GM12873 (cell line): ENCODE measurements around the gene ANGPTL2.

Experiments used
- CTCF ChIP-seq: IDR thresholded peaks from 2 replicates; pipeline ENCODE4 v1.5.1; 2012; ENCODE audit warnings: low read depth, mild to moderate bottlenecking, moderate library complexity, low read length, control low read depth; ENCODE audit not compliant: insufficient read depth; ENCODE audit errors: missing control alignments

Gene ANGPTL2

GRCh38 chr9:127131871-127132270 is 9.4 kb upstream of the ANGPTL2 start:
- no peak for TF ChIP-seq CTCF

GRCh38 chr9:127130661-127131538 is 8.5 kb upstream of the ANGPTL2 start:
- no peak for TF ChIP-seq CTCF

- no peak for TF ChIP-seq CTCF
These were observed 7.8 kb upstream of the ANGPTL2 start for GRCh38 chr9:127130235-127130634.

- TF ChIP-seq CTCF: no peak
These were observed 7.3 kb upstream of the ANGPTL2 start for GRCh38 chr9:127129718-127130085.

GRCh38 chr9:127129073-127129717 is 6.8 kb upstream of the ANGPTL2 start:
- no peak for TF ChIP-seq CTCF

- TF ChIP-seq CTCF: no peak
These were observed 6.1 kb upstream of the ANGPTL2 start for GRCh38 chr9:127128341-127129072.

GRCh38 chr9:127126971-127127370 is 4.5 kb upstream of the ANGPTL2 start:
- no peak for TF ChIP-seq CTCF
